WTC11 (cell line): ENCODE data around the gene BEGAIN. TPM values are rescaled to one million over a fixed set of nuclear protein-coding genes. Genes with fewer than 3 reads are reported as not detected.

Source experiments
- ATAC-seq: fragments of 200-7000 bp; cut with Tn5 transposase; 2 replicates; pipeline ENCODE4 v1.10.0; 2021; ENCODE audit warnings: mild to moderate bottlenecking, moderate library complexity
- CTCF ChIA-PET: fragments of 300-600 bp; sonication (Branson Sonifier 250); formaldehyde crosslinking; loops from one replicate; lab custom pipeline; 2021; ENCODE audit warnings: antibody characterized with exemption; lab: Charles Lee
- POLR2A ChIA-PET: fragments of 350-600 bp; sonication (Branson Sonifier 250); formaldehyde crosslinking; loops from one replicate; lab custom pipeline; 2021; ENCODE audit warnings: antibody characterized with exemption; lab: Charles Lee
- DNase-seq: peaks from one replicate; pipeline ENCODE4 v3.0.0; 2021; ENCODE audit warnings: low spot score
- H3K27ac Mint-ChIP-seq: 2 replicates; pipeline ENCODE4 v1.8.0; 2021; ENCODE audit warnings: mixed read lengths
- H3K27me3 Mint-ChIP-seq: 2 replicates; pipeline ENCODE4 v1.8.0; 2021; ENCODE audit warnings: low read depth, mild to moderate bottlenecking, moderate library complexity, mixed read lengths
- H3K36me3 Mint-ChIP-seq: 2 replicates; pipeline ENCODE4 v1.8.0; 2021; ENCODE audit warnings: mixed read lengths
- H3K4me1 Mint-ChIP-seq: 2 replicates; pipeline ENCODE4 v1.8.0; 2022; ENCODE audit warnings: mixed read lengths
- H3K4me3 Mint-ChIP-seq: 2 replicates; pipeline ENCODE4 v1.8.0; 2021; ENCODE audit warnings: mild to moderate bottlenecking, moderate library complexity, mixed read lengths
- H3K9me3 Mint-ChIP-seq: 2 replicates; pipeline ENCODE4 v1.8.0; 2021; ENCODE audit warnings: mixed read lengths
- ATF3 ChIP-seq: sonication (generic); formaldehyde crosslinking; conservative IDR thresholded peaks from 2 replicates; pipeline ENCODE4 v1.8.1; 2022; ENCODE audit warnings: mild to moderate bottlenecking, missing genetic modification reagents
- CREM ChIP-seq: sonication (generic); formaldehyde crosslinking; IDR thresholded peaks from 2 replicates; pipeline ENCODE4 v1.8.1; 2022; ENCODE audit warnings: mild to moderate bottlenecking, missing genetic modification reagents, moderate library complexity
- E2F4 ChIP-seq: sonication (generic); formaldehyde crosslinking; IDR thresholded peaks from 2 replicates; pipeline ENCODE4 v1.8.1; 2022; ENCODE audit warnings: low read depth, mild to moderate bottlenecking, moderate library complexity, missing genetic modification reagents, borderline replicate concordance
- EMX1 ChIP-seq: fragments of 250-450 bp; sonication (Bioruptor Pico); IDR thresholded peaks from 2 replicates; pipeline ENCODE4 v1.8.0; 2021; ENCODE audit warnings: mild to moderate bottlenecking
- ESRRA ChIP-seq: sonication (generic); formaldehyde crosslinking; IDR thresholded peaks from 2 replicates; pipeline ENCODE4 v1.8.1; 2022; ENCODE audit warnings: mild to moderate bottlenecking, missing genetic modification reagents, borderline replicate concordance
- FOXP4 ChIP-seq: sonication (generic); formaldehyde crosslinking; IDR thresholded peaks from 2 replicates; pipeline ENCODE4 v1.8.0; 2022; ENCODE audit warnings: mild to moderate bottlenecking, missing genetic modification reagents
- GRHL2 ChIP-seq: fragments of 250-450 bp; sonication (Bioruptor Pico); IDR thresholded peaks from 2 replicates; pipeline ENCODE4 v1.8.0; 2022; ENCODE audit warnings: mild to moderate bottlenecking, moderate library complexity; ENCODE audit not compliant: insufficient replicate concordance, severe bottlenecking
- HMGA2 ChIP-seq: fragments of 250-450 bp; sonication (Bioruptor Pico); IDR thresholded peaks from 2 replicates; pipeline ENCODE4 v1.4.0; 2021; ENCODE audit warnings: mild to moderate bottlenecking, moderate library complexity
- IRF2 ChIP-seq: sonication (generic); formaldehyde crosslinking; IDR thresholded peaks from 2 replicates; pipeline ENCODE4 v1.8.0; 2022; ENCODE audit warnings: low read depth, missing genetic modification reagents, borderline replicate concordance
- MAX ChIP-seq: sonication (generic); formaldehyde crosslinking; IDR thresholded peaks from 2 replicates; pipeline ENCODE4 v1.8.0; 2022; ENCODE audit warnings: mild to moderate bottlenecking, missing genetic modification reagents
- MYBL2 ChIP-seq: sonication (generic); formaldehyde crosslinking; IDR thresholded peaks from 2 replicates; pipeline ENCODE4 v1.8.1; 2023; ENCODE audit warnings: mild to moderate bottlenecking, moderate library complexity, missing genetic modification reagents
- NFATC4 ChIP-seq: fragments of 250-450 bp; sonication (Bioruptor Pico); IDR thresholded peaks from 2 replicates; pipeline ENCODE4 v1.9.0; 2021; ENCODE audit warnings: mild to moderate bottlenecking
- NFYB ChIP-seq: sonication (generic); formaldehyde crosslinking; conservative IDR thresholded peaks from 2 replicates; pipeline ENCODE4 v1.8.0; 2022; ENCODE audit warnings: low read depth, missing genetic modification reagents
- RORB ChIP-seq: fragments of 250-450 bp; sonication (Bioruptor Pico); IDR thresholded peaks from 2 replicates; pipeline ENCODE4 v1.9.0; 2021; ENCODE audit warnings: mild to moderate bottlenecking
- SMAD3 ChIP-seq: sonication (generic); formaldehyde crosslinking; IDR thresholded peaks from 2 replicates; pipeline ENCODE4 v1.8.0; 2022; ENCODE audit warnings: missing genetic modification reagents, mild to moderate bottlenecking, borderline replicate concordance
- SP1 ChIP-seq: sonication (generic); formaldehyde crosslinking; conservative IDR thresholded peaks from 2 replicates; pipeline ENCODE4 v1.8.1; 2022; ENCODE audit warnings: missing genetic modification reagents
- TEAD1 ChIP-seq: sonication (generic); formaldehyde crosslinking; IDR thresholded peaks from 2 replicates; pipeline ENCODE4 v1.8.0; 2022; ENCODE audit warnings: mild to moderate bottlenecking, missing genetic modification reagents
- ZMAT4 ChIP-seq: fragments of 250-450 bp; sonication (Bioruptor Pico); IDR thresholded peaks from 2 replicates; pipeline ENCODE4 v1.9.0; 2021; ENCODE audit warnings: mild to moderate bottlenecking
- ZNF138 ChIP-seq: sonication (generic); formaldehyde crosslinking; conservative IDR thresholded peaks from 2 replicates; pipeline ENCODE4 v1.8.1; 2022; ENCODE audit warnings: mild to moderate bottlenecking, moderate library complexity, missing genetic modification reagents
- ZNF671 ChIP-seq: fragments of 250-450 bp; sonication (Bioruptor Pico); IDR thresholded peaks from 2 replicates; pipeline ENCODE4 v1.8.0; 2021; ENCODE audit warnings: mild to moderate bottlenecking
- total RNA-seq: library from RNA; stranded (reverse); gene quantifications from 3 replicates; pipeline ENCODE4 v1.2.3, GENCODE V29; 2021

BEGAIN gene
- total RNA-seq, 1 experiment from 2014 or later, result 1.3 TPM

GRCh38 chr14:100545359-100545758, 41.9 kb downstream of the BEGAIN start:
- no peak for DNase-seq
- no peak for ATAC-seq
- no peak overlapping the region for H3K4me3 Mint-ChIP-seq
- peaks cover 11% of the 10 kb centered on the region for H3K27me3 Mint-ChIP-seq
- H3K9me3 Mint-ChIP-seq, result no peaks in the 10 kb centered on the region
- TF ChIP-seq ZNF671 (CRISPR knock-in tag), result no peak
- TF ChIP-seq RORB (CRISPR knock-in tag), result no peak
- no peak for TF ChIP-seq HMGA2 (CRISPR knock-in tag)
- no peak for TF ChIP-seq E2F4 (CRISPR knock-in tag)
- TF ChIP-seq ATF3 (CRISPR knock-in tag), result no peak
- no peak for TF ChIP-seq IRF2 (CRISPR knock-in tag)
- no peak for TF ChIP-seq CREM (CRISPR knock-in tag)
- TF ChIP-seq ZNF138 (CRISPR knock-in tag), result no peak
- no peak for TF ChIP-seq SMAD3 (CRISPR knock-in tag)
- TF ChIP-seq ZMAT4, result no peak
- TF ChIP-seq MAX (CRISPR knock-in tag), result no peak
- TF ChIP-seq ESRRA, result no peak
- TF ChIP-seq NFATC4 (CRISPR knock-in tag), result no peak
- no peak for TF ChIP-seq SP1
- no peak for TF ChIP-seq TEAD1 (CRISPR knock-in tag)
- no peak for TF ChIP-seq GRHL2 (CRISPR knock-in tag)
- no peak for TF ChIP-seq EMX1 (CRISPR knock-in tag)
- no peak overlapping the region for H3K27ac Mint-ChIP-seq
- CTCF ChIA-PET, result interaction anchor here (1.0 to 3.7 kb wide), 8 partner anchors 11 to 690 kb away, joined by 3 to 29 read pairs (median 6); no protein-coding TSS in a partner anchor
- peaks cover 12% of the 10 kb centered on the region for H3K4me1 Mint-ChIP-seq
- POLR2A ChIA-PET, result interaction anchor here (0.6 kb wide), 1 partner anchor 670 kb away, joined by 3 read pairs; no protein-coding TSS in a partner anchor
- H3K36me3 Mint-ChIP-seq, result no peaks in the 10 kb centered on the region

- CTCF ChIA-PET, result interaction anchor here (1.2 to 3.7 kb wide), 4 partner anchors 20 to 109 kb away, joined by 5 to 29 read pairs (median 8); no protein-coding TSS in a partner anchor
- TF ChIP-seq NFYB, result no peak
- TF ChIP-seq FOXP4 (CRISPR knock-in tag), result no peak
- no peak for TF ChIP-seq MYBL2
- no peaks in the 10 kb centered on the region for H3K9me3 Mint-ChIP-seq
- H3K36me3 Mint-ChIP-seq, result no peaks in the 10 kb centered on the region
- peaks cover 12% of the 10 kb centered on the region for H3K4me1 Mint-ChIP-seq
- ATAC-seq (no peak), DNase-seq (no peak)
- POLR2A ChIA-PET, result no interaction called here
- H3K27me3 Mint-ChIP-seq, result peaks cover 11% of the 10 kb centered on the region
- no peak overlapping the region for H3K27ac Mint-ChIP-seq
- H3K4me3 Mint-ChIP-seq, result no peak overlapping the region
Measured at GRCh38 chr14:100544506-100545141, 42.6 kb downstream of the BEGAIN start.
